ENCODE results near the gene ERCC6L.

GRCh38 chrX:72176981-72177380, 61.8 kb downstream of the ERCC6L start:
- TF ChIP-seq CTCF (IDR thresholded peaks at IDR 0.05) (no peak), POLR2A (IDR thresholded peaks at IDR 0.05) (no peak), POLR2AphosphoS5 (IDR thresholded peaks at IDR 0.05) (no peak)

Data from stomach (tissue), 4 donors.